Ishikawa (cell line): Measurements from ENCODE around the gene GIT1.

Experiments
- CEBPB ChIP-seq: IDR thresholded peaks from 2 replicates; pipeline ENCODE4 v1.6.1; 2012
- CREB1 ChIP-seq: IDR thresholded peaks from 2 replicates; pipeline ENCODE4 v1.6.1; 2012; ENCODE audit warnings: low read depth
- EGR1 ChIP-seq: IDR thresholded peaks from 2 replicates; pipeline ENCODE4 v1.6.1; 2012
- EP300 ChIP-seq: IDR thresholded peaks from 2 replicates; pipeline ENCODE4 v1.6.1; 2012; ENCODE audit warnings: borderline replicate concordance
- FOXM1 ChIP-seq: IDR thresholded peaks from 2 replicates; pipeline ENCODE4 v1.6.1; 2012; ENCODE audit warnings: low read depth, borderline replicate concordance
- NFIC ChIP-seq: IDR thresholded peaks from 2 replicates; pipeline ENCODE4 v1.6.1; 2012
- RAD21 ChIP-seq: IDR thresholded peaks from 2 replicates; pipeline ENCODE4 v1.6.1; 2012; ENCODE audit warnings: low read depth
- TAF1 ChIP-seq: IDR thresholded peaks from 2 replicates; pipeline ENCODE4 v1.6.1; 2012; ENCODE audit warnings: low read depth, mild to moderate bottlenecking
- TCF12 ChIP-seq: IDR thresholded peaks from 2 replicates; pipeline ENCODE4 v1.6.1; 2012; ENCODE audit warnings: low read depth
- TEAD4 ChIP-seq: IDR thresholded peaks from 2 replicates; pipeline ENCODE4 v1.6.1; 2012
- YY1 ChIP-seq: IDR thresholded peaks from 2 replicates; pipeline ENCODE4 v1.6.1; 2012; ENCODE audit warnings: low read depth
- ZBTB7A ChIP-seq: IDR thresholded peaks from 2 replicates; pipeline ENCODE4 v1.6.1; 2012; ENCODE audit warnings: low read depth
- TF ChIP-seq, protein P1 (sequence below): IDR thresholded peaks from 2 replicates; pipeline ENCODE4 v1.6.1; 2012; ENCODE audit warnings: low read depth, mild to moderate bottlenecking
- TF ChIP-seq, protein P2 (sequence below): IDR thresholded peaks from 2 replicates; pipeline ENCODE4 v1.6.1; 2012
- TF ChIP-seq, protein P3 (sequence below): IDR thresholded peaks from 2 replicates; pipeline ENCODE4 v1.6.1; 2012

GIT1 gene

DNA sequence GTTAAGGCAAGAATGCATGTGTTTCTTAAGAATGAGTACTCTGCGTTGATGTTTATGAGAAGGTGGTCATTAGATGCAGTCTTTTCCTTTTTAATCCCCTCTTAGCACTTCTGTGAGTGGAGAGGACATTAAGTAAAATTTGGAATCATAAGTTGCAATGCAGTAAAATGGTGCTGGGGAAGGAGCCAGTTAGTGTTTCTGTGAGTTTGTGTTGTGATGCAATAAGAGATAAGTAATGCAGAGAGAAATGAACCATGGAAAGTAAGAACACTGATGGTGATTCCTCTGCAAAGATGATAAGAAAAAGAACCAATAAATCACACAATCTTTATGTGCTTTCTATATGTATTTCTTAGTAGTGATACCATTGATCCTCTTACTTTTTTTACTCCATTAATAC lies 42.6 kb downstream of the GIT1 start:
- TF ChIP-seq TEAD4 = no peak
- TF ChIP-seq TCF12 = no peak
- TF ChIP-seq TAF1 = no peak
- TF ChIP-seq, protein P1, sequence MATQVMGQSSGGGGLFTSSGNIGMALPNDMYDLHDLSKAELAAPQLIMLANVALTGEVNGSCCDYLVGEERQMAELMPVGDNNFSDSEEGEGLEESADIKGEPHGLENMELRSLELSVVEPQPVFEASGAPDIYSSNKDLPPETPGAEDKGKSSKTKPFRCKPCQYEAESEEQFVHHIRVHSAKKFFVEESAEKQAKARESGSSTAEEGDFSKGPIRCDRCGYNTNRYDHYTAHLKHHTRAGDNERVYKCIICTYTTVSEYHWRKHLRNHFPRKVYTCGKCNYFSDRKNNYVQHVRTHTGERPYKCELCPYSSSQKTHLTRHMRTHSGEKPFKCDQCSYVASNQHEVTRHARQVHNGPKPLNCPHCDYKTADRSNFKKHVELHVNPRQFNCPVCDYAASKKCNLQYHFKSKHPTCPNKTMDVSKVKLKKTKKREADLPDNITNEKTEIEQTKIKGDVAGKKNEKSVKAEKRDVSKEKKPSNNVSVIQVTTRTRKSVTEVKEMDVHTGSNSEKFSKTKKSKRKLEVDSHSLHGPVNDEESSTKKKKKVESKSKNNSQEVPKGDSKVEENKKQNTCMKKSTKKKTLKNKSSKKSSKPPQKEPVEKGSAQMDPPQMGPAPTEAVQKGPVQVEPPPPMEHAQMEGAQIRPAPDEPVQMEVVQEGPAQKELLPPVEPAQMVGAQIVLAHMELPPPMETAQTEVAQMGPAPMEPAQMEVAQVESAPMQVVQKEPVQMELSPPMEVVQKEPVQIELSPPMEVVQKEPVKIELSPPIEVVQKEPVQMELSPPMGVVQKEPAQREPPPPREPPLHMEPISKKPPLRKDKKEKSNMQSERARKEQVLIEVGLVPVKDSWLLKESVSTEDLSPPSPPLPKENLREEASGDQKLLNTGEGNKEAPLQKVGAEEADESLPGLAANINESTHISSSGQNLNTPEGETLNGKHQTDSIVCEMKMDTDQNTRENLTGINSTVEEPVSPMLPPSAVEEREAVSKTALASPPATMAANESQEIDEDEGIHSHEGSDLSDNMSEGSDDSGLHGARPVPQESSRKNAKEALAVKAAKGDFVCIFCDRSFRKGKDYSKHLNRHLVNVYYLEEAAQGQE = no peak
- TF ChIP-seq NFIC = no peak
- no peak for TF ChIP-seq FOXM1

DNA sequence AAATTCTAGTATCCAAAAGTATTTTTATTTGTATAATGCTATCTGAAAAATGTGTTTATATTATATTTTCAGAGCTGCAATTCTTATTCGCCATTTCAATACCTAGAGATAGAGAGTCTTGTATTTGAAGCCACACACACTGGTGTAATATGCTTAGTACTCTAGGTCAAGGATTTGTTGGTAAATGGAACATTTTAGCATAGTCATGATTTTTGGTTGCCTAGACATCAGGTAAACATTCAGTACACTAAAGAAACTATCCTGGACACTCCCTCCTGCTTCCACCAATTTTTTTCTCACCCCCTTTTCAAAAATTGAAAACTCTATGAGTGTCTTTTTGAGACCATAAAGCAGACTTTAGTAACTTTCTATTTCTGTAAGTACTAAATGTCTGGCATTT lies 43.4 kb downstream of the GIT1 start:
- TF ChIP-seq, protein P1 = no peak
- TF ChIP-seq EP300 (no peak), ZBTB7A (no peak), EGR1 (no peak), NFIC (no peak), CREB1 (no peak), YY1 (no peak), RAD21 (no peak)
- TF ChIP-seq, protein P2, sequence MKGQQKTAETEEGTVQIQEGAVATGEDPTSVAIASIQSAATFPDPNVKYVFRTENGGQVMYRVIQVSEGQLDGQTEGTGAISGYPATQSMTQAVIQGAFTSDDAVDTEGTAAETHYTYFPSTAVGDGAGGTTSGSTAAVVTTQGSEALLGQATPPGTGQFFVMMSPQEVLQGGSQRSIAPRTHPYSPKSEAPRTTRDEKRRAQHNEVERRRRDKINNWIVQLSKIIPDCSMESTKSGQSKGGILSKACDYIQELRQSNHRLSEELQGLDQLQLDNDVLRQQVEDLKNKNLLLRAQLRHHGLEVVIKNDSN = no peak
- TF ChIP-seq, protein P3, sequence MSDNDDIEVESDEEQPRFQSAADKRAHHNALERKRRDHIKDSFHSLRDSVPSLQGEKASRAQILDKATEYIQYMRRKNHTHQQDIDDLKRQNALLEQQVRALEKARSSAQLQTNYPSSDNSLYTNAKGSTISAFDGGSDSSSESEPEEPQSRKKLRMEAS = no peak

DNA sequence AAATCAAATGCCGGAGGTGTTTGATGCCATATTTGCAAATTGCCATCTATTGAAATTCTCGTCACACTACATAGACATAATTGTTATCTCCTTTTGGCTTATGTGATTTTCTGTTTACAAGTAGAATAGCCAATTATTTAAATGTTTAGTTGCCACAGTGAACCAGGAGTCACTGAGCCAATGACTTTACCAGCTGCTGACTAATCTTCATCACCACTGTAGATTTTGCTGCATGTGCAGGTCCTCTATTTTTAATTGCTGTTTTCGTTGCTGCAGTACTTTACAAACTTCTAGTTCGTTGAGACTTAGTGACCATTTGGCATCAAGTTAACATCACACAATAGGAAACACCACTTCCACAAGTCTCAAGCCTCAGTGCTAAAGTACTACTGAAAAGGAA lies 45.4 kb downstream of the GIT1 start:
- TF ChIP-seq ZBTB7A (no peak), EP300 (no peak), YY1 (no peak), CREB1 (no peak), RAD21 (no peak), EGR1 (no peak), NFIC (no peak), TAF1 (no peak), TCF12 (no peak), TEAD4 (no peak), FOXM1 (no peak), CEBPB (no peak)
- TF ChIP-seq, protein P1 = no peak
- TF ChIP-seq, protein P3 = no peak
- TF ChIP-seq, protein P2 = no peak

DNA sequence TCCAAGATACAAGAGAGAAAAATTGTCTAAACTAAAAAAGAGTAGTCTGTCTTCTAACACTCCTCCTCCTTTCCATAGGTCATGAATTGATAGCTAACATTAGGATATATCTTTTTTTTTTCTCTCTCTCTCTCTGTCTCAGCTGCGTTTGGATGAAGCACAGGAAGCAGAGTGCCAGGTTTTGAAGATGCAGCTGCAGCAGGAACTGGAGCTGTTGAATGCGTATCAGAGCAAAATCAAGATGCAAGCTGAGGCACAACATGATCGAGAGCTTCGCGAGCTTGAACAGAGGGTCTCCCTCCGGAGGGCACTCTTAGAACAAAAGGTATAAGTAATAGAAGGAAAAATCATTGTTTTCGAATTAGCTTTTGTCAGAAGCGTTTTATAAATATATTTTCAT lies 55.5 kb downstream of the GIT1 start:
- TF ChIP-seq FOXM1 (no peak), EP300 (no peak), RAD21 (no peak), TCF12 (no peak), EGR1 (no peak), NFIC (no peak), ZBTB7A (no peak), CREB1 (no peak), CEBPB (no peak), YY1 (no peak), TEAD4 (no peak), TAF1 (no peak)
- TF ChIP-seq, protein P1 = no peak
- TF ChIP-seq, protein P2 = no peak
- TF ChIP-seq, protein P3 = no peak
